Lower lobe of right lung (tissue), 2 donors: ENCODE data around the gene PLA2G12B. TPM values are rescaled to one million over a fixed set of nuclear protein-coding genes. Genes with fewer than 3 reads are reported as not detected.

Experiments
- ATAC-seq, 2 donors: fragments of 200-7000 bp; cut with Tn5 transposase; one replicate each; pipeline ENCODE4 v1.9.1; 2020 to 2022; ENCODE audit warnings: mild to moderate bottlenecking in 2 of 2, moderate library complexity in 2 of 2
- DNase-seq: peaks from one replicate; pipeline ENCODE4 v3.0.0-alpha.2; 2020
- H3K27ac ChIP-seq: fragments of 200-600 bp; one replicate; pipeline ENCODE4 v1.8.0; 2022
- H3K27me3 ChIP-seq: fragments of 200-600 bp; one replicate; pipeline ENCODE4 v1.8.0; 2022; ENCODE audit warnings: low read depth
- H3K36me3 ChIP-seq: fragments of 200-600 bp; one replicate; pipeline ENCODE4 v1.8.0; 2022; ENCODE audit warnings: mild to moderate bottlenecking
- H3K4me1 ChIP-seq: fragments of 200-600 bp; one replicate; pipeline ENCODE4 v1.8.0; 2022
- H3K4me3 ChIP-seq: fragments of 200-600 bp; one replicate; pipeline ENCODE4 v1.8.0; 2022; ENCODE audit warnings: mild to moderate bottlenecking
- H3K9me3 ChIP-seq: fragments of 200-600 bp; one replicate; pipeline ENCODE4 v1.8.0; 2022
- CTCF ChIP-seq: fragments of 200-600 bp; IDR thresholded peaks from one replicate; pipeline ENCODE4 v1.8.0; 2022; ENCODE audit warnings: antibody characterized with exemption, mild to moderate bottlenecking
- intact Hi-C: fragments of 100-400 bp; cut with DNase I; formaldehyde crosslinking; loops from one replicate; pipeline ENCODE4 v1.11.0; 2022
- total RNA-seq: library from RNA; stranded (reverse); fragmentation: NEBNext Ultra II Directional; extraction: Animal tissue kit (Norgen Biotek cat#: 25700); gene quantifications from one replicate; pipeline ENCODE4 v1.2.1, GENCODE V29; 2021
- donor health status: DM: no; HTN: yes; CAD: no; lungs with severe emphysema.

The PLA2G12B gene
- total RNA-seq, 1 donor from 2014 or later, result 2.0 TPM

GRCh38 chr10:72886621-72887020 is 68.0 kb downstream of the PLA2G12B start:
- no peak for TF ChIP-seq CTCF
- Histone ChIP-seq H3K36me3 (peaks cover 42% of the 10 kb centered on the region), H3K27ac (no peak overlapping the region), H3K27me3 (no peaks in the 10 kb centered on the region), H3K9me3 (no peaks in the 10 kb centered on the region), H3K4me1 (no peaks in the 10 kb centered on the region), H3K4me3 (no peak overlapping the region)
- ATAC-seq (no peak), DNase-seq (no peak)
- intact Hi-C loops, result no loop called here

DNA sequence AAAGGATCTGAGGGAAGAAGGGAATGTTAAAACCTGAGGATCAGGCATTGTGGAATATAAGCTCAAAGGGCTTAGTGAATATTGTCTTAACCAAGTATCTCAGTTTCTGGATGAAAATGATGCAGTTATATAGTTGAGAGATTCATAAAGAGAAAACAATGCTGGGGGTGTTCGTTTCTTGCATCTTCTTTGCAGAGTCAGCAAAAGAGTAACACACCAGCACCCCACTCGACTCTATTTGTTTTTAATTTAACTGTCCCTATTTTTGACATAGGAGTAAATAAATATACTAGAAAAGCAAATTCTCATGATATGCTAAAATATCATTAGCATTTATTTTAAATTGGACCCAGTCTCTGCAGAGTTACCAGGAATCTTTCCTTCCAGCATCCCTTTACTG is 68.7 kb downstream of the PLA2G12B start:
- TF ChIP-seq CTCF, result no peak
- intact Hi-C loops, result no loop called here
- DNase-seq, result no peak
- Histone ChIP-seq H3K4me1 (no peaks in the 10 kb centered on the region), H3K27ac (no peak overlapping the region), H3K36me3 (peaks cover 42% of the 10 kb centered on the region), H3K27me3 (no peaks in the 10 kb centered on the region), H3K4me3 (no peak overlapping the region), H3K9me3 (no peaks in the 10 kb centered on the region)
- no peak for ATAC-seq

Other genes with a start within 250 kb of the PLA2G12B start
- gene OIT3, start 61.1 kb downstream of the PLA2G12B start, total RNA-seq, result 0.18 TPM
- gene P4HA1, start 142.1 kb upstream of the PLA2G12B start, total RNA-seq, result 59.9 TPM
- 2.8 TPM for gene NUDT13, start 155.6 kb upstream of the PLA2G12B start, total RNA-seq
- 26.3 TPM for gene ECD, start 213.2 kb upstream of the PLA2G12B start, total RNA-seq
- 23.5 TPM for gene FAM149B1, start 213.3 kb upstream of the PLA2G12B start, total RNA-seq